Heart left ventricle (tissue), 16 donors: Measurements from ENCODE around the gene VTCN1. TPM values are rescaled to one million over a fixed set of nuclear protein-coding genes. Genes with fewer than 3 reads are reported as not detected.
"Not testable (repeated sequence)": the region's sequence is repeated elsewhere in the genome, so short reads cannot be mapped to it uniquely, and the experiment has no call there.

Experiments used
- ATAC-seq, 4 donors: fragments of 200-7000 bp; cut with Tn5 transposase; one replicate each; pipeline ENCODE4 v1.9.1; 2020 to 2022; ENCODE audit warnings: moderate library complexity in 4 of 4, mild to moderate bottlenecking in 3 of 4, moderate number of reproducible peaks in 1 of 4
- DNase-seq, 5 donors: peaks; one replicate each; pipeline ENCODE4 v3.0.0-alpha.2; 2020
- H3K27ac ChIP-seq, 12 donors: fragments of 200-600 bp; sonication (generic) in 4 of 12; one replicate each; pipeline versions ENCODE4 v1.5.0 to v1.8.0; 2016 to 2022; ENCODE audit warnings: mild to moderate bottlenecking in 2 of 12
- H3K27me3 ChIP-seq, 9 donors: fragments of 200-600 bp; sonication (generic) in 2 of 9; one replicate each; pipeline versions ENCODE4 v1.5.1 to v1.8.0; 2016 to 2022; ENCODE audit warnings: mild to moderate bottlenecking in 3 of 9
- H3K36me3 ChIP-seq, 9 donors: fragments of 200-600 bp; sonication (generic) in 2 of 9; one replicate each; pipeline versions ENCODE4 v1.5.0 to v1.8.0; 2018 to 2022; ENCODE audit warnings: mild to moderate bottlenecking in 2 of 9
- H3K4me1 ChIP-seq, 12 donors: fragments of 200-600 bp; sonication (generic) in 4 of 12; one replicate each; pipeline versions ENCODE4 v1.5.0 to v1.8.0; 2016 to 2022; ENCODE audit warnings: mild to moderate bottlenecking in 3 of 12
- H3K4me3 ChIP-seq, 12 donors: fragments of 200-600 bp; sonication (generic) in 4 of 12; one replicate each; pipeline versions ENCODE4 v1.5.0 to v1.8.0; 2017 to 2022; ENCODE audit warnings: mild to moderate bottlenecking in 9 of 12, moderate library complexity in 4 of 12
- H3K9me3 ChIP-seq, 12 donors: fragments of 200-600 bp; sonication (generic) in 4 of 12; one replicate each; pipeline versions ENCODE4 v1.5.0 to v1.8.0; 2016 to 2022; ENCODE audit warnings: mild to moderate bottlenecking in 1 of 12
- POLR2A ChIP-seq, 2 donors: fragments of 450-650 bp; IDR thresholded peaks; one replicate each; pipeline ENCODE4 v1.6.1; 2017; ENCODE audit warnings: antibody characterized with exemption in 2 of 2, mild to moderate bottlenecking in 2 of 2, moderate library complexity in 2 of 2
- WGBS, 4 donors: extraction: QIAGEN DNeasy Blood & Tissue Kit in 2 of 4; methylation state at CpG; one replicate each; pipeline versions ENCODE4 v1.1.5 to v1.1.7; 2013 to 2018; 5-methylcytosine and 5-hydroxymethylcytosine counted together
- intact Hi-C, 10 donors: fragments of 100-400 bp; cut with DNase I; formaldehyde crosslinking; loops; one replicate each; pipeline versions ENCODE4 v1.11.1 to v1.14.2; 2022
- polyA plus RNA-seq, 2 donors: library from polyadenylated mRNA; stranded (reverse); fragments of 200-250 nt; gene quantifications; one replicate each; pipeline ENCODE4 v1.2.3, GENCODE V29; 2013
- total RNA-seq, 9 donors: library from RNA; depleted of rRNA in 2 of 9; stranded (reverse); fragments of >200 nt in 2 of 9; fragmentation: NEBNext Ultra II Directional in 3 of 9; extraction: Animal tissue kit (Norgen Biotek cat#: 25700) in 3 of 9; gene quantifications; one replicate each; pipeline versions ENCODE4 v1.1.0 to v1.2.4, GENCODE V29; 2016 to 2023
- TF ChIP-seq, protein P1 (sequence below), 12 donors: fragments of 200-600 bp; sonication (generic) in 4 of 12; IDR thresholded peaks; one replicate each; pipeline versions ENCODE4 v1.5.0 to v1.8.0; 2018 to 2022; ENCODE audit warnings: antibody characterized with exemption in 12 of 12, mild to moderate bottlenecking in 5 of 12
- donor health status: ischemic (EF 13 %, LVEDD 7.1; RV severe dilation, severe dysfunction).
- donor health status: healthy with polysubstance abuse.
- donor health status: DM: no; HTN: yes; CAD: no.
- donor health status: DM: no; HTN: no; CAD: no.
- donor health status: ischemic (EF 25% LVEDD 6.9; RV normal size, moderate dysfunction).
- donor health status: ischemic (EF 25% LVEDD 5.7; RV mildly dilated, moderate dysfunction).
- donor health status: healthy.
- donor health status: DM: yes; HTN: yes; CAD: no.
- donor health status: ischemic (EF 35%, LVEDD 5.7; RV mildly dilated, moderate dysfunction).
- donor health status: nonischemic (EF 11% LVEDD 7.7; RV severe dilation, severe dysfunction).
- donor health status: DM: yes; HTN: yes; CAD: no.
- donor health status: PGD.
- donor health status: ischemic (EF 29% LVEDD 5.4; RV normal size, mild dysfunction).
- donor health status: nonischemic (EF 23%, LVEDD 6.1; RV moderate dilation, normal function).

The VTCN1 gene
- total and polyA plus RNA-seq, 11 donors, result 0.09 to 0.16 TPM; not detected in 9

DNA sequence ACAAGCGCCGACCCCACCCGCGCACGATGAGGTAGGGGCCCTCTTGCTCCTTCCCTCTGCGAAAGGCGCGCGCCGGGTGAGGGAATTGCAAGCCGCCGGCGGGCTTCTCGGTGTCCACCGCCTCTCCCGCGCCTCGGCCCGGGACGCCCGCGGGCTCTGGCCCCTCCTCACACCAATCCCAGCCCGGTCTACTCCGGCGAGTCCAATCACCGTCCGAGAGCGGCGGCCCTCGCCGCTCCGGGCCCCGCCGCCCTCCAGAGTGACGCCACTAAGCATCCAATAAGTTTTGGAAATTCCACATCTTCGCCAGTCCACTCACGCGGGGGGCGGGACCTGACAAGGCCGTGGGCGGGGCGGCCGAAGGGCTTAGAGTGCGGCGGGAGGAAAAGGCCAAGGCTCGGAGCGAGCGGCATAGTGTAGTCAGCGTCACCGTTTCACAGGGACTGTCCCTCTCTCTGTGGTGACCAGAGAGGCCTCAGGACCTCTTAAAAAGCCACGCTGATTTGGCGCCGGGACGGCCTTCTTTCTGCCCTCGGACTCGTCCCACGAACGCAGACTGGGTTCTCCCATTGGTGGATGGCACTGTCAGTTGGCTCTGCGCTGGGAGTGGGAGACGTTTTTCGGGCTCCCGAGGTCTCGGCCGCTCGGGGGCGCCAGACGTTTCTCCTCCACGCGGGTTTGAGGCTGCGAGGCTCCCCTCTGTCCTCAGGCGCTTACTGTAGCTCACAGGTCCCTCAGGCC, 89.0 kb downstream of the VTCN1 start, which contains the start of gene TRIM45:
Gene TRIM45 (minus strand): TSS at position 161 of the 741 bp plus-strand sequence. CDS start 548 bp downstream, outside the sequence.
- DNase-seq, result peak; percentile 97 to 98 (median 97)
- peak in 1 of 2 donors; percentile 62 for TF ChIP-seq POLR2A (IDR thresholded peaks at IDR 0.05)
- TF ChIP-seq, protein P1, sequence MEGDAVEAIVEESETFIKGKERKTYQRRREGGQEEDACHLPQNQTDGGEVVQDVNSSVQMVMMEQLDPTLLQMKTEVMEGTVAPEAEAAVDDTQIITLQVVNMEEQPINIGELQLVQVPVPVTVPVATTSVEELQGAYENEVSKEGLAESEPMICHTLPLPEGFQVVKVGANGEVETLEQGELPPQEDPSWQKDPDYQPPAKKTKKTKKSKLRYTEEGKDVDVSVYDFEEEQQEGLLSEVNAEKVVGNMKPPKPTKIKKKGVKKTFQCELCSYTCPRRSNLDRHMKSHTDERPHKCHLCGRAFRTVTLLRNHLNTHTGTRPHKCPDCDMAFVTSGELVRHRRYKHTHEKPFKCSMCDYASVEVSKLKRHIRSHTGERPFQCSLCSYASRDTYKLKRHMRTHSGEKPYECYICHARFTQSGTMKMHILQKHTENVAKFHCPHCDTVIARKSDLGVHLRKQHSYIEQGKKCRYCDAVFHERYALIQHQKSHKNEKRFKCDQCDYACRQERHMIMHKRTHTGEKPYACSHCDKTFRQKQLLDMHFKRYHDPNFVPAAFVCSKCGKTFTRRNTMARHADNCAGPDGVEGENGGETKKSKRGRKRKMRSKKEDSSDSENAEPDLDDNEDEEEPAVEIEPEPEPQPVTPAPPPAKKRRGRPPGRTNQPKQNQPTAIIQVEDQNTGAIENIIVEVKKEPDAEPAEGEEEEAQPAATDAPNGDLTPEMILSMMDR (IDR thresholded peaks at IDR 0.05), result peak; percentile 58 to 98 (median 80)
- H3K9me3 ChIP-seq, result no peaks in the 10 kb centered on the region
- 0 to 1% (median 1%) methylated on average over 27 to 71 of the region's 71 CpGs for WGBS, 4 donors
- peaks cover 0 to 8% (median 0%) of the 10 kb centered on the region in 9 donors for H3K36me3 ChIP-seq
- peak; percentile 98 to 99 (median 98) for ATAC-seq
- peaks cover 0 to 44% (median 19%) of the 10 kb centered on the region in 12 donors for H3K4me1 ChIP-seq
- peak within 1 kb of the TSS; percentile 88 to 99 (median 94) for H3K27ac ChIP-seq
- intact Hi-C loops, result loop anchor here in 9 of 10 donors (2.0 to 10.0 kb wide), 11 partner anchors 47 to 246 kb away; partner anchors contain the start of gene MAN1A2 (in 5 of the 9)
- H3K4me3 ChIP-seq, result peak within 1 kb of the TSS; percentile 40 to 88 (median 75)
- H3K27me3 ChIP-seq, result no peaks in the 10 kb centered on the region

DNA sequence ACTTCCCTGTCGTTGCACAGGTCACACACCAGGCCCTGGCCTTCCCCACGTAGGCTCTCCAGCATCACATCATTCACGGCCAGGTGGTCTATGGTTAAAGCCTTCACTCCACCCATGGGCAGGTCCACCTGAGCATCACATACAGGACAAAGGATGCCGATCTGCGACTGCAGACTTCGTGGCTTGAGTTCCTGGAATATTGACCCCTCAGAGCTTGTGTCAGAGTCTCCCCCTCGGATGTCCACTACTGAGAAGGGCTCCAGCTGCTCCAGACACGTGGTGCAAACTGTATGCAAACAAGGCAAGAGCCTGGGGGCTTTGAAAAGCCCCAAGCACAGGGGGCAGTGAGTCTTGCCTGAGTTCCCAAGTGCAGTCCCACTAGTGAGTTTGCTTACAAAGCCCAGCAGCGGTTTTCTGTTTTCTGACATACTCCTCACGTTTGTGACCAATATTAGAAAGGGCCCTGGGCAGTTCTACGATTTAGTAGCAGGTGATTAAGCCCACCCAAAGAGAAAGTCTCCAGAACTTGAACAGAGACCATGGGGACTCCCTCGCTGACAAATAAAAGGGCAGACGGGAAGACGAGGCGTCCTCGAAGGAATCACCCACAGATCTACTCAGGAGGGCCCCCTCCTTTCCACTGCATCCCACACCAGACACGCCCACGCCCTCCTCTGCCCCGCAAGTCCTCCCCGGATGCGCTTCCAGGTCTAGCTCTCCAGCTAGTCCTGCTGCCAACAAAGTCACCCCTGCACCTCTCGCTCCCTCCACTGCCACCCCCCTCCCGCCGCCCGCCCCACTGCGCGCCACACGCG, 89.7 kb downstream of the VTCN1 start:
- Histone ChIP-seq H3K4me1 (peaks cover 0 to 44% (median 19%) of the 10 kb centered on the region in 12 donors), H3K27ac (peak overlapping the region; percentile 88 to 99 (median 94)), H3K9me3 (no peaks in the 10 kb centered on the region), H3K4me3 (peak overlapping the region; percentile 40 to 88 (median 75)), H3K27me3 (no peaks in the 10 kb centered on the region), H3K36me3 (peaks cover 0 to 13% (median 0%) of the 10 kb centered on the region in 9 donors)
- intact Hi-C loops, result loop anchor here in 9 of 10 donors (2.0 to 10.0 kb wide), 10 partner anchors 46 to 246 kb away; partner anchors contain the start of gene MAN1A2 (in 5 of the 9)
- DNase-seq (no peak), ATAC-seq (peak; percentile 3 to 59 (median 34))
- 11 to 16% (median 12%) methylated on average over 28 to 29 of the region's 29 CpGs for WGBS, 4 donors
- no peak for TF ChIP-seq POLR2A (IDR thresholded peaks at IDR 0.05)
- TF ChIP-seq, protein P1 (IDR thresholded peaks at IDR 0.05), result no peak

DNA sequence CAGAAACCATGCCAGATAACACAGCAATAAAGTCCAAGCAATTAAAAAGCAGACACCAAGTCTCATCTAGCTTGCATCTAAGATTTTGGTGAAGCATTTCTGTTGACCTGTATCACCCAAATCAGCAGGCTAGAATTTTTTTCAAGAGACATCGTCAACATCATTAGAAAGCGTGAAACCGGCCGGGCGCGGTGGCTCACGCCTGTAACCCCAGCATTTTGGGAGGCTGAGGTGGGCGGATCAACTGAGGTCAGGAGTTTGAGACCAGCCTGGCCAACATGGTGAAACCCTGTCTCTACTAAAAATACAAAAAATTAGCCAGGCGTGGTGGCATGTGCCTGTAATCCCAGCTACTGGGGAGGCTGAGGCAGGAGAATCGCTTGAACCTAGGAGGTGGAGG, 91.6 kb downstream of the VTCN1 start:
- DNase-seq, H3K27me3 ChIP-seq, H3K9me3 ChIP-seq, H3K4me3 ChIP-seq, ATAC-seq: not testable (repeated sequence)
- intact Hi-C loops, result loop anchor here in 1 of 10 donors (5.0 kb wide), 1 partner anchor 47 kb away; no protein-coding TSS in a partner anchor
- H3K4me1 ChIP-seq, result peaks cover 0 to 44% (median 19%) of the 10 kb centered on the region in 12 donors
- H3K36me3 ChIP-seq, result peaks cover 0 to 31% (median 5%) of the 10 kb centered on the region in 9 donors
- WGBS, 4 donors, result 96 to 98% (median 98%) methylated on average over 10 of the region's 10 CpGs
- H3K27ac ChIP-seq, result peak overlapping the region in 2 of 12 donors; percentile 13 to 98

DNA sequence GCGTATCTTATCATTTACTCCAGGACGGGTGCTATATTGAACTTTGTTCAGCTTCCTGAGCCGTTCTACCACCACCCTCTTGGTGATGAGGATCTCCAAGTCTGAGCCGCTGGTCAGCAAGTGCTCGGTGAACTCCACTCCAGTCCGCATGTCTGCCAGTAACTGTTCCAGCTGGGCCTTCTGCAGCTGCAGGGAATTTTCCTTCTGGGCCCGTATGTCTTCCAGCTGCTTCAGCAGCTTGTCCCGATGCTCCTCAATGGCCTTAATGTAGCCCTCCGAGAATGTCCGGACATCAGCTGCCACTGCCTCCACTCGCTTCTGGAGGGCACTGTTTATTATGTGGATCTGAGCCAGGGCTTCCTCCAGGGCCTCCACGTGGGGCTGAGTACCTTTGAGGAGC, 92.6 kb downstream of the VTCN1 start:
- ATAC-seq (no peak), DNase-seq (peak in 1 of 5 donors; percentile 35)
- H3K27ac ChIP-seq, result no peak overlapping the region
- peaks cover 0 to 41% (median 9%) of the 10 kb centered on the region in 9 donors for H3K36me3 ChIP-seq
- H3K27me3 ChIP-seq, result no peaks in the 10 kb centered on the region
- H3K4me1 ChIP-seq, result peaks cover 0 to 44% (median 19%) of the 10 kb centered on the region in 12 donors
- H3K4me3 ChIP-seq, result no peak overlapping the region
- WGBS, 4 donors, result 83 to 88% (median 86%) methylated on average over 11 to 12 of the region's 12 CpGs
- no peaks in the 10 kb centered on the region for H3K9me3 ChIP-seq
- intact Hi-C loops, result loop anchor here in 1 of 10 donors (5.0 kb wide), 1 partner anchor 46 kb away; no protein-coding TSS in a partner anchor
- TF ChIP-seq, protein P1 (IDR thresholded peaks at IDR 0.05), result no peak
- no peak for TF ChIP-seq POLR2A (IDR thresholded peaks at IDR 0.05)
